HEK293 (cell line): ENCODE results near the gene CSTF1.

Experiments used
- CTCF ChIA-PET: fragments of 350-600 bp; formaldehyde crosslinking; extraction: SDS; loops from one replicate; lab custom pipeline; 2021; ENCODE audit warnings: antibody characterized with exemption; lab: Yijun Ruan, JAX
- POLR2A ChIA-PET: fragments of 300-600 bp; formaldehyde crosslinking; extraction: SDS; loops from one replicate; lab custom pipeline; 2020; ENCODE audit warnings: antibody characterized with exemption, inconsistent platforms; lab: Yijun Ruan, JAX
- H3K27ac ChIP-seq: fragments of 200-500 bp; sonication (Bioruptor generic); 2 replicates; pipeline ENCODE4 v1.5.1; 2014; ENCODE audit warnings: low read depth, low read length, control low read depth, inconsistent platforms; ENCODE audit errors: extremely low read depth
- H3K36me3 ChIP-seq, 2 experiments: fragments of 200-500 bp in 1 of 2; sonication (Bioruptor generic) in 1 of 2; 1 replicate in 1 of 2; 2 replicates in 1 of 2; pipeline ENCODE4 v1.5.1; 2014 to 2017; ENCODE audit warnings: inconsistent platforms in 2 of 2, low read length in 2 of 2; ENCODE audit not compliant: control insufficient read depth in 2 of 2, insufficient read depth in 1 of 2
- H3K4me1 ChIP-seq: fragments of 200-500 bp; sonication (Bioruptor generic); 2 replicates; pipeline ENCODE4 v1.5.1; 2014; ENCODE audit warnings: mild to moderate bottlenecking, low read length, inconsistent platforms; ENCODE audit not compliant: control insufficient read depth, insufficient read depth
- H3K4me3 ChIP-seq: 2 replicates; pipeline ENCODE4 v1.5.1; 2011; ENCODE audit warnings: low read depth, mild to moderate bottlenecking, control low read depth, low read length, moderate library complexity
- H3K9me3 ChIP-seq: fragments of 200-500 bp; sonication (Bioruptor generic); 2 replicates; pipeline ENCODE4 v1.5.1; 2014; ENCODE audit warnings: low read depth, low read length, inconsistent platforms; ENCODE audit not compliant: control insufficient read depth, insufficient read depth
- EGR2 ChIP-seq: fragments of 450-650 bp; formaldehyde crosslinking; IDR thresholded peaks from 2 replicates; pipeline ENCODE4 v1.5.1; 2016; ENCODE audit warnings: low read depth, missing biosample characterization, missing genetic modification characterization
- SALL2 ChIP-seq: fragments of 450-650 bp; formaldehyde crosslinking; IDR thresholded peaks from 2 replicates; pipeline ENCODE4 v1.5.0; 2017; ENCODE audit warnings: missing biosample characterization, mild to moderate bottlenecking, missing genetic modification characterization, borderline replicate concordance
- SCRT2 ChIP-seq: fragments of 450-650 bp; formaldehyde crosslinking; IDR thresholded peaks from 2 replicates; pipeline ENCODE4 v1.5.1; 2016; ENCODE audit warnings: missing biosample characterization, missing genetic modification characterization
- SP2 ChIP-seq: fragments of 450-650 bp; formaldehyde crosslinking; IDR thresholded peaks from 2 replicates; pipeline ENCODE4 v1.5.1; 2016; ENCODE audit warnings: missing biosample characterization, missing genetic modification characterization
- ZFHX2 ChIP-seq: fragments of 450-650 bp; formaldehyde crosslinking; conservative IDR thresholded peaks from 2 replicates; pipeline ENCODE4 v1.5.1; 2016; ENCODE audit warnings: missing biosample characterization, missing genetic modification characterization
- ZNF184 ChIP-seq: fragments of 450-650 bp; IDR thresholded peaks from 2 replicates; pipeline ENCODE4 v1.5.1; 2018; ENCODE audit warnings: missing biosample characterization, mild to moderate bottlenecking, missing genetic modification characterization
- ZNF19 ChIP-seq: fragments of 450-650 bp; formaldehyde crosslinking; IDR thresholded peaks from 2 replicates; pipeline ENCODE4; 2016; ENCODE audit warnings: missing biosample characterization, missing genetic modification characterization, low read depth
- ZNF2 ChIP-seq: fragments of 450-650 bp; formaldehyde crosslinking; IDR thresholded peaks from 2 replicates; pipeline ENCODE4 v1.5.1; 2016; ENCODE audit warnings: missing biosample characterization, missing genetic modification characterization
- ZNF23 ChIP-seq: fragments of 450-650 bp; formaldehyde crosslinking; IDR thresholded peaks from 2 replicates; pipeline ENCODE4 v1.5.1; 2016; ENCODE audit warnings: missing biosample characterization, missing genetic modification characterization, borderline replicate concordance
- ZNF274 ChIP-seq, 2 experiments: fragments of 200-500 bp in 1 of 2; fragments of 450-650 bp in 1 of 2; sonication (Bioruptor generic) in 1 of 2; formaldehyde crosslinking in 1 of 2; IDR thresholded peaks; 2 replicates each; pipeline versions ENCODE4 v1.5.1 to v1.6.1; 2014 to 2016; ENCODE audit warnings: borderline replicate concordance in 1 of 2, inconsistent platforms in 1 of 2, low read length in 1 of 2, missing biosample characterization in 1 of 2, missing genetic modification characterization in 1 of 2
- ZNF585B ChIP-seq: fragments of 450-650 bp; formaldehyde crosslinking; IDR thresholded peaks from 2 replicates; pipeline ENCODE4 v1.5.1; 2016; ENCODE audit warnings: missing biosample characterization, missing genetic modification characterization
- ZNF76 ChIP-seq: fragments of 450-650 bp; formaldehyde crosslinking; IDR thresholded peaks from 2 replicates; pipeline ENCODE4; 2016; ENCODE audit warnings: low read depth, missing biosample characterization, missing genetic modification characterization, borderline replicate concordance
- ZNF768 ChIP-seq: fragments of 450-650 bp; formaldehyde crosslinking; IDR thresholded peaks from 2 replicates; pipeline ENCODE4 v1.5.1; 2018; ENCODE audit warnings: missing biosample characterization, mild to moderate bottlenecking, missing genetic modification characterization
- ZNF830 ChIP-seq: fragments of 450-650 bp; IDR thresholded peaks from 2 replicates; pipeline ENCODE4 v1.5.0; 2018; ENCODE audit warnings: missing biosample characterization, missing genetic modification characterization, low read depth, mild to moderate bottlenecking, moderate library complexity
- ZSCAN30 ChIP-seq: fragments of 450-650 bp; IDR thresholded peaks from 2 replicates; pipeline ENCODE4 v1.5.1; 2018; ENCODE audit warnings: missing biosample characterization, mild to moderate bottlenecking, missing genetic modification characterization, moderate library complexity
- ZXDB ChIP-seq: fragments of 450-650 bp; formaldehyde crosslinking; IDR thresholded peaks from 2 replicates; pipeline ENCODE4 v1.5.1; 2016; ENCODE audit warnings: missing biosample characterization, missing genetic modification characterization
- TF ChIP-seq, protein P1 (sequence below): fragments of 450-650 bp; formaldehyde crosslinking; IDR thresholded peaks from 2 replicates; pipeline ENCODE4 v1.5.1; 2016; ENCODE audit warnings: missing biosample characterization, missing genetic modification characterization
- TF ChIP-seq, protein P2 (sequence below): fragments of 450-650 bp; formaldehyde crosslinking; IDR thresholded peaks from 2 replicates; pipeline ENCODE4 v1.5.1; 2016; ENCODE audit warnings: missing biosample characterization, missing genetic modification characterization
- TF ChIP-seq, protein P3 (sequence below): fragments of 450-650 bp; formaldehyde crosslinking; IDR thresholded peaks from 2 replicates; pipeline ENCODE4 v1.5.1; 2016; ENCODE audit warnings: missing biosample characterization, missing genetic modification characterization, low read depth
- TF ChIP-seq, protein P4 (sequence below): fragments of 450-650 bp; formaldehyde crosslinking; IDR thresholded peaks from 2 replicates; pipeline ENCODE4 v1.5.1; 2016; ENCODE audit warnings: missing biosample characterization, missing genetic modification characterization, borderline replicate concordance

Gene CSTF1

DNA sequence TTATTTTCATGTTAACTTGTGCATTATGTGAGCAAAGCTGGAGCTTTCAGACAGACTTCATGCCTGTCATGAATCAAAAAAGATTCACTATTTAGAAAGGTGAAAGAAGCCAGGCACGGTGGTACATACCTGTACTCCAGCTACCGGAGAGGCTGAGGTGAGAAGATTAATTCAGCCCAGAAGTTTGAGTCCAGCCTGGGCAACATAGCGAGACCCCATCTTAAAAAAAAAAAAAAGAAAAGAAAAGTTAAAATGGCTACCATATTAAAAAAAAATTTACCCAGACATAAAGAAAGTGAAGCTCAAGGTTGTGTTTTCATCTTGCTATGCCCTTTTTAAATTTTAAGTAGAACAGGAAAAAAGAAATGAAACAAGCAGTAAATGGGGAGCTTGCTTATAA lies 20.5 kb downstream of the CSTF1 start (continued):
- TF ChIP-seq SP2 (tag by site-specific recombination) (no peak), ZNF830 (tag by site-specific recombination) (no peak)

DNA sequence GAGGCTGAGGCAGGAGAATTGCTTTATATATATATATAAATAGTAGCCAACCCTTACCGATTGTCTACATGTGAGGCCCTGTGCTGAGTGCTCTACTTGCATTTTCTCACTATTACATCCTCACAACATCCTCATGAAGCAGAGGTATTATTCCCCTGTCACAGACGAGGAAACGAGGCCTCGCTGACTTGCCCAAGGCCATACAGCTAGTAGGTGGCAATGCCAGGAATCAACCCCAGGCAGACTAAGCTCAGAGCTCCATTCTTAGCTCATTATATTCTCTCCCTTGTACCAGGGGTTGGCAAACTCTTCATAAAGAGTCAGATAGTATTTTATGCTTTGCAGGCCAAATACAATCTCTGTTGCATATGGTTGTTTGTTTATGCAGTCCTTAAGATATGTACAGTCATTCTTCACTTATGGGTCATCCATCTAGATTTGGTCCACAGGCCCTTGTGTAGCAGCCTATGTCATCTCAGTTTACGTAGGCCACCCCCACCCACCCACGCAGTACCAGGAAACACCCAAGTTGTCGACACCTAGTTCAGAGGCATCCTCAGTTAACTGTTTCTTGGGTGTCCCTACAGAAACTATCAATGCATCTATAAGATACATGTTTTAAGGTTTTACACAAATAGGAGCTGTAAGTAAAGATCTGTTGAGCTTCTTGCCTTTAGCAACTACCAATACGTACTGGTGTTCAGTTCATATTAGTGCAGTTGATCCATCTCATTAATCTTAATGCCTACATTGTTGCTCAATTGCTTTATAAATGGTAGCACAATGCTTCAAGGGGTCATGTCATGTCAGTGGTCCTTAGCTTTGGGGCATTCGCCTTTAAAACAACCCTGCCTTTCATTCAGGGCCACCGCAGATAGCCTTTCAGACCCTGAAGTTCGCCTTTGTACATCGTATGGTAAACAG lies 22.7 kb downstream of the CSTF1 start:
- Histone ChIP-seq H3K36me3 (peaks cover 0 to 29% of the 10 kb centered on the region in 2 experiments; a peak in 1 of 3 replicates), H3K4me1 (no peaks in the 10 kb centered on the region), H3K9me3 (no peaks in the 10 kb centered on the region), H3K27ac (no peak overlapping the region), H3K4me3 (no peak overlapping the region)
- POLR2A ChIA-PET = no interaction called here
- CTCF ChIA-PET = interaction anchor here (0.6 kb wide), 1 partner anchor 135 kb away, joined by 3 read pairs; no protein-coding TSS in a partner anchor
- TF ChIP-seq ZNF2 = no peak
- TF ChIP-seq ZNF23 = no peak
- TF ChIP-seq ZFHX2 (tag by site-specific recombination) = peak; percentile 46; the same call in 1 of the 2 replicates
- TF ChIP-seq, protein P1, sequence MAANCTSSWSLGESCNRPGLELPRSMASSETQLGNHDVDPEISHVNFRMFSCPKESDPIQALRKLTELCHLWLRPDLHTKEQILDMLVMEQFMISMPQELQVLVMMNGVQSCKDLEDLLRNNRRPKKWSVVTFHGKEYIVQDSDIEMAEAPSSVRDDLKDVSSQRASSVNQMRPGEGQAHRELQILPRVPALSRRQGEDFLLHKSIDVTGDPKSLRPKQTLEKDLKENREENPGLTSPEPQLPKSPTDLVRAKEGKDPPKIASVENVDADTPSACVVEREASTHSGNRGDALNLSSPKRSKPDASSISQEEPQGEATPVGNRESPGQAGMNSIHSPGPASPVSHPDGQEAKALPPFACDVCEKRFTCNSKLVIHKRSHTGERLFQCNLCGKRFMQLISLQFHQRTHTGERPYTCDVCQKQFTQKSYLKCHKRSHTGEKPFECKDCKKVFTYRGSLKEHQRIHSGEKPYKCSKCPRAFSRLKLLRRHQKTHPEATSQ (tag by site-specific recombination) = no peak
- TF ChIP-seq SCRT2 (tag by site-specific recombination) = no peak
- TF ChIP-seq ZNF76 (tag by site-specific recombination) = no peak
- peak; percentile 68 for TF ChIP-seq EGR2 (tag by site-specific recombination)
- no peak for TF ChIP-seq ZNF19 (tag by site-specific recombination)
- no peak for TF ChIP-seq ZSCAN30 (tag by site-specific recombination)
- no peak for TF ChIP-seq ZNF184 (tag by site-specific recombination)
- no peak for TF ChIP-seq ZNF585B (tag by site-specific recombination)
- TF ChIP-seq ZXDB = no peak
- TF ChIP-seq, protein P2, sequence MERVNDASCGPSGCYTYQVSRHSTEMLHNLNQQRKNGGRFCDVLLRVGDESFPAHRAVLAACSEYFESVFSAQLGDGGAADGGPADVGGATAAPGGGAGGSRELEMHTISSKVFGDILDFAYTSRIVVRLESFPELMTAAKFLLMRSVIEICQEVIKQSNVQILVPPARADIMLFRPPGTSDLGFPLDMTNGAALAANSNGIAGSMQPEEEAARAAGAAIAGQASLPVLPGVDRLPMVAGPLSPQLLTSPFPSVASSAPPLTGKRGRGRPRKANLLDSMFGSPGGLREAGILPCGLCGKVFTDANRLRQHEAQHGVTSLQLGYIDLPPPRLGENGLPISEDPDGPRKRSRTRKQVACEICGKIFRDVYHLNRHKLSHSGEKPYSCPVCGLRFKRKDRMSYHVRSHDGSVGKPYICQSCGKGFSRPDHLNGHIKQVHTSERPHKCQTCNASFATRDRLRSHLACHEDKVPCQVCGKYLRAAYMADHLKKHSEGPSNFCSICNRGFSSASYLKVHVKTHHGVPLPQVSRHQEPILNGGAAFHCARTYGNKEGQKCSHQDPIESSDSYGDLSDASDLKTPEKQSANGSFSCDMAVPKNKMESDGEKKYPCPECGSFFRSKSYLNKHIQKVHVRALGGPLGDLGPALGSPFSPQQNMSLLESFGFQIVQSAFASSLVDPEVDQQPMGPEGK = no peak

DNA sequence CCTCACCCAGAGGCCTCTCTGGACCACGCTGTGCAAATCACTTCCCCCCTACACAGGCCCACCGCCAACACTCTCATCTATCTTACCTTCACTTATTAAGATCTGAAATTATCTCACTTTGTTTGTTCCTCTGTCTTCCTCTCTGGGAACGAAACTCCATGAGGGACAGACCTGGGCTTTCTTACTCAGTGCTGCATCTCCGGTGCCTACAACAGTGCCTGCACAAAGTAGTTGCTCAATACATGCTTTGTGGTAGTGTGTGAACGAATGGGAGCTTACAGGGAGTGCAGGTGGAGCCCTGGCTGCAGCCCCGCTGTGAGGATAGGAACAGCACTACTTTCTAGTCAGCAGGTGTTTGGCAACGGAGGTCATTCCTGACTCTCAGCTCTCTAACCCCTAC lies 25.0 kb downstream of the CSTF1 start:
- Histone ChIP-seq H3K4me1 (no peaks in the 10 kb centered on the region), H3K36me3 (peaks cover 0 to 26% of the 10 kb centered on the region in 2 experiments; a peak in 1 of 3 replicates), H3K27ac (no peak overlapping the region), H3K9me3 (no peaks in the 10 kb centered on the region), H3K4me3 (no peak overlapping the region)
- CTCF ChIA-PET = interaction anchor here (0.7 kb wide), 1 partner anchor 11 kb away, joined by 6 read pairs; no protein-coding TSS in a partner anchor
- POLR2A ChIA-PET = no interaction called here
- TF ChIP-seq SALL2 (tag by site-specific recombination) (no peak), ZNF768 (no peak), ZNF23 (no peak), ZNF274 (IDR thresholded peaks at IDR 0.05; ENCODE audit: low read length) (no peak), ZNF274 (tag by site-specific recombination; IDR thresholded peaks at IDR 0.05; ENCODE audit: borderline replicate concordance) (no peak)
- TF ChIP-seq, protein P3, sequence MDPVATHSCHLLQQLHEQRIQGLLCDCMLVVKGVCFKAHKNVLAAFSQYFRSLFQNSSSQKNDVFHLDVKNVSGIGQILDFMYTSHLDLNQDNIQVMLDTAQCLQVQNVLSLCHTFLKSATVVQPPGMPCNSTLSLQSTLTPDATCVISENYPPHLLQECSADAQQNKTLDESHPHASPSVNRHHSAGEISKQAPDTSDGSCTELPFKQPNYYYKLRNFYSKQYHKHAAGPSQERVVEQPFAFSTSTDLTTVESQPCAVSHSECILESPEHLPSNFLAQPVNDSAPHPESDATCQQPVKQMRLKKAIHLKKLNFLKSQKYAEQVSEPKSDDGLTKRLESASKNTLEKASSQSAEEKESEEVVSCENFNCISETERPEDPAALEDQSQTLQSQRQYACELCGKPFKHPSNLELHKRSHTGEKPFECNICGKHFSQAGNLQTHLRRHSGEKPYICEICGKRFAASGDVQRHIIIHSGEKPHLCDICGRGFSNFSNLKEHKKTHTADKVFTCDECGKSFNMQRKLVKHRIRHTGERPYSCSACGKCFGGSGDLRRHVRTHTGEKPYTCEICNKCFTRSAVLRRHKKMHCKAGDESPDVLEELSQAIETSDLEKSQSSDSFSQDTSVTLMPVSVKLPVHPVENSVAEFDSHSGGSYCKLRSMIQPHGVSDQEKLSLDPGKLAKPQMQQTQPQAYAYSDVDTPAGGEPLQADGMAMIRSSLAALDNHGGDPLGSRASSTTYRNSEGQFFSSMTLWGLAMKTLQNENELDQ (tag by site-specific recombination) = no peak
- TF ChIP-seq, protein P4, sequence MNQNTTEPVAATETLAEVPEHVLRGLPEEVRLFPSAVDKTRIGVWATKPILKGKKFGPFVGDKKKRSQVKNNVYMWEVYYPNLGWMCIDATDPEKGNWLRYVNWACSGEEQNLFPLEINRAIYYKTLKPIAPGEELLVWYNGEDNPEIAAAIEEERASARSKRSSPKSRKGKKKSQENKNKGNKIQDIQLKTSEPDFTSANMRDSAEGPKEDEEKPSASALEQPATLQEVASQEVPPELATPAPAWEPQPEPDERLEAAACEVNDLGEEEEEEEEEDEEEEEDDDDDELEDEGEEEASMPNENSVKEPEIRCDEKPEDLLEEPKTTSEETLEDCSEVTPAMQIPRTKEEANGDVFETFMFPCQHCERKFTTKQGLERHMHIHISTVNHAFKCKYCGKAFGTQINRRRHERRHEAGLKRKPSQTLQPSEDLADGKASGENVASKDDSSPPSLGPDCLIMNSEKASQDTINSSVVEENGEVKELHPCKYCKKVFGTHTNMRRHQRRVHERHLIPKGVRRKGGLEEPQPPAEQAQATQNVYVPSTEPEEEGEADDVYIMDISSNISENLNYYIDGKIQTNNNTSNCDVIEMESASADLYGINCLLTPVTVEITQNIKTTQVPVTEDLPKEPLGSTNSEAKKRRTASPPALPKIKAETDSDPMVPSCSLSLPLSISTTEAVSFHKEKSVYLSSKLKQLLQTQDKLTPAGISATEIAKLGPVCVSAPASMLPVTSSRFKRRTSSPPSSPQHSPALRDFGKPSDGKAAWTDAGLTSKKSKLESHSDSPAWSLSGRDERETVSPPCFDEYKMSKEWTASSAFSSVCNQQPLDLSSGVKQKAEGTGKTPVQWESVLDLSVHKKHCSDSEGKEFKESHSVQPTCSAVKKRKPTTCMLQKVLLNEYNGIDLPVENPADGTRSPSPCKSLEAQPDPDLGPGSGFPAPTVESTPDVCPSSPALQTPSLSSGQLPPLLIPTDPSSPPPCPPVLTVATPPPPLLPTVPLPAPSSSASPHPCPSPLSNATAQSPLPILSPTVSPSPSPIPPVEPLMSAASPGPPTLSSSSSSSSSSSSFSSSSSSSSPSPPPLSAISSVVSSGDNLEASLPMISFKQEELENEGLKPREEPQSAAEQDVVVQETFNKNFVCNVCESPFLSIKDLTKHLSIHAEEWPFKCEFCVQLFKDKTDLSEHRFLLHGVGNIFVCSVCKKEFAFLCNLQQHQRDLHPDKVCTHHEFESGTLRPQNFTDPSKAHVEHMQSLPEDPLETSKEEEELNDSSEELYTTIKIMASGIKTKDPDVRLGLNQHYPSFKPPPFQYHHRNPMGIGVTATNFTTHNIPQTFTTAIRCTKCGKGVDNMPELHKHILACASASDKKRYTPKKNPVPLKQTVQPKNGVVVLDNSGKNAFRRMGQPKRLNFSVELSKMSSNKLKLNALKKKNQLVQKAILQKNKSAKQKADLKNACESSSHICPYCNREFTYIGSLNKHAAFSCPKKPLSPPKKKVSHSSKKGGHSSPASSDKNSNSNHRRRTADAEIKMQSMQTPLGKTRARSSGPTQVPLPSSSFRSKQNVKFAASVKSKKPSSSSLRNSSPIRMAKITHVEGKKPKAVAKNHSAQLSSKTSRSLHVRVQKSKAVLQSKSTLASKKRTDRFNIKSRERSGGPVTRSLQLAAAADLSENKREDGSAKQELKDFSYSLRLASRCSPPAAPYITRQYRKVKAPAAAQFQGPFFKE = no peak
